GM23248 (cell line): ENCODE results near the gene ABHD2. TPM values are rescaled to one million over a fixed set of nuclear protein-coding genes. Genes with fewer than 3 reads are reported as not detected.
A peak's percentile ranks its signal among the peaks of the same experiment; 100 is the strongest.
"Not testable (repeated sequence)": the region's sequence is repeated elsewhere in the genome, so short reads cannot be mapped to it uniquely, and the experiment has no call there.

Experiments used
- DNase-seq: peaks from one replicate; pipeline ENCODE4 v3.0.0-alpha.2; 2015
- H2AFZ ChIP-seq: fragments of 200-600 bp; sonication (generic); 2 replicates; pipeline ENCODE4 v1.6.1; 2016; ENCODE audit warnings: antibody characterized with exemption
- H3F3A ChIP-seq: fragments of 200-600 bp; sonication (generic); 2 replicates; pipeline ENCODE4 v1.6.1; 2016; ENCODE audit warnings: mild to moderate bottlenecking, antibody characterized with exemption, mixed run types; ENCODE audit not compliant: insufficient read depth
- H3K27ac ChIP-seq: fragments of 200-600 bp; sonication (generic); 2 replicates; pipeline ENCODE4 v1.5.1; 2016; ENCODE audit warnings: mild to moderate bottlenecking
- H3K27me3 ChIP-seq: fragments of 200-600 bp; sonication (generic); replicated peaks from 2 replicates; pipeline ENCODE4 v1.6.1; 2016; ENCODE audit warnings: mild to moderate bottlenecking; ENCODE audit not compliant: insufficient read depth
- H3K36me3 ChIP-seq: fragments of 200-600 bp; sonication (generic); 2 replicates; pipeline ENCODE4 v1.6.1; 2016; ENCODE audit warnings: low read depth, mild to moderate bottlenecking
- H3K4me1 ChIP-seq: fragments of 200-600 bp; sonication (generic); 2 replicates; pipeline ENCODE4 v1.6.1; 2016; ENCODE audit warnings: mild to moderate bottlenecking; ENCODE audit not compliant: insufficient read depth
- H3K4me2 ChIP-seq: fragments of 200-600 bp; sonication (generic); one replicate; pipeline ENCODE4 v1.6.1; 2016; ENCODE audit warnings: mild to moderate bottlenecking; ENCODE audit not compliant: unreplicated experiment
- H3K4me3 ChIP-seq: fragments of 200-600 bp; sonication (generic); 2 replicates; pipeline ENCODE4 v1.5.1; 2016; ENCODE audit warnings: mild to moderate bottlenecking
- H3K79me2 ChIP-seq: fragments of 200-600 bp; sonication (generic); 2 replicates; pipeline ENCODE4 v1.6.1; 2016; ENCODE audit warnings: mild to moderate bottlenecking; ENCODE audit not compliant: insufficient read depth
- H3K9ac ChIP-seq: fragments of 200-600 bp; sonication (generic); 2 replicates; pipeline ENCODE4 v1.6.1; 2016; ENCODE audit warnings: mild to moderate bottlenecking
- H3K9me2 ChIP-seq: fragments of 200-600 bp; sonication (generic); 2 replicates; pipeline ENCODE4 v1.6.1; 2016; ENCODE audit warnings: mixed run types, mild to moderate bottlenecking, moderate library complexity; ENCODE audit not compliant: insufficient read depth
- H3K9me3 ChIP-seq: fragments of 200-600 bp; sonication (generic); one replicate; pipeline ENCODE4 v1.6.1; 2017; ENCODE audit warnings: low read depth
- H4K20me1 ChIP-seq: fragments of 200-600 bp; sonication (generic); 2 replicates; pipeline ENCODE4 v1.6.0; 2016; ENCODE audit not compliant: insufficient read depth
- EZH2 ChIP-seq: fragments of 200-600 bp; sonication (generic); IDR thresholded peaks from 2 replicates; pipeline ENCODE4 v1.6.1; 2018; ENCODE audit warnings: antibody characterized with exemption, mild to moderate bottlenecking; ENCODE audit not compliant: insufficient read depth, poor library complexity, severe bottlenecking
- EZH2phosphoT487 ChIP-seq: fragments of 200-600 bp; sonication (generic); IDR thresholded peaks from 2 replicates; pipeline ENCODE4 v1.6.1; 2018; ENCODE audit warnings: antibody characterized with exemption, moderate library complexity, mild to moderate bottlenecking, low read depth; ENCODE audit not compliant: insufficient read depth
- WGBS, 2 experiments: methylation state at CpG; one replicate each; pipeline ENCODE4 v1.1.6; 2015 to 2017; ENCODE audit warnings: low lambda C conversion rate in 2 of 2, low coverage in 1 of 2; ENCODE audit errors: missing lambda C conversion rate in 2 of 2; 5-methylcytosine and 5-hydroxymethylcytosine counted together
- in situ Hi-C: fragments of 300-500 bp; cut with MboI; formaldehyde crosslinking; loops from 2 replicates; pipeline ENCODE4 v1.15.0; 2020
- polyA plus RNA-seq: library from polyadenylated mRNA; unstranded; fragments of >200 nt; fragmentation: Nextera tagmentation; extraction: Ambion mirVana; gene quantifications from 2 replicates; pipeline ENCODE4 v1.2.1, GENCODE V29; 2016
- total RNA-seq: library from RNA; depleted of rRNA; stranded (reverse); fragments of >200 nt; shearing (Covaris generic); gene quantifications from 2 replicates; pipeline ENCODE4 v1.2.3, GENCODE V29; 2014

The ABHD2 gene
- total and polyA plus RNA-seq, 2 experiments from 2014 or later: 17.6 to 24.2 TPM

GRCh38 chr15:89226359-89227221 is 138.3 kb downstream of the ABHD2 start:
- no peak overlapping the region for H3K9ac ChIP-seq
- no peaks in the 10 kb centered on the region for H3F3A ChIP-seq
- no peak overlapping the region for H3K4me3 ChIP-seq
- no peak overlapping the region for H3K27ac ChIP-seq
- no peaks in the 10 kb centered on the region; the same call in 1 of the 2 replicates for H3K27me3 ChIP-seq
- H3K4me2 ChIP-seq: no peak overlapping the region
- no peaks in the 10 kb centered on the region for H4K20me1 ChIP-seq
- in situ Hi-C loops: no loop called here
- WGBS, 2 experiments: 69 to 70% methylated on average over 14 of the region's 14 CpGs
- no peak overlapping the region for H2AFZ ChIP-seq
- TF ChIP-seq EZH2phosphoT487 (no peak), EZH2 (no peak)
- H3K9me3 ChIP-seq: no peaks in the 10 kb centered on the region
- H3K4me1 ChIP-seq: peaks cover 9% of the 10 kb centered on the region; the same call in 1 of the 2 replicates
- DNase-seq: no peak
- no peaks in the 10 kb centered on the region for H3K9me2 ChIP-seq
- no peaks in the 10 kb centered on the region for H3K36me3 ChIP-seq
- no peaks in the 10 kb centered on the region for H3K79me2 ChIP-seq

DNA sequence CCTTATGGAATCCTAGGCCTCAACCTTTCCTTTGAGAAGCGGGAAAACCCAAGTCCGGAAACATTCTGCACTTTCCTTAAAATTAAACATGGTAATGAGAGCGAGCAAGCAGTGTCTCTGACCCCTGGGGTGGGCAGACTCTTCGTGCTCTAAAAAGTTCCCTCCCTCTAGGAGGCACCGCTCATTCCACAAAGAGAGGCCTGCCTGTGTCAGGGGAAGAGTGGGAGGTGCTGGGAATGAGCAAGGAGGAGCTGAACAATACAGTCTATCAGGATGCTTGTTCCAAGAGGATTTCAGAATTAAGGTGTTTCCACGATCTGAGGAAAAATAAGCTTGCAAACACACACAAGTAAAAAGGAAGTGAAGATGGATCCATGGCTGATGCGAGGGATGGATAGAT is 139.2 kb downstream of the ABHD2 start:
- Histone ChIP-seq H3F3A (no peaks in the 10 kb centered on the region), H3K4me2 (no peak overlapping the region), H3K9me2 (no peaks in the 10 kb centered on the region), H3K27me3 (no peaks in the 10 kb centered on the region; the same call in 1 of the 2 replicates), H3K9ac (no peak overlapping the region), H4K20me1 (no peaks in the 10 kb centered on the region), H3K79me2 (no peaks in the 10 kb centered on the region), H2AFZ (no peak overlapping the region), H3K9me3 (no peaks in the 10 kb centered on the region), H3K4me1 (peaks cover 9% of the 10 kb centered on the region; the same call in 1 of the 2 replicates), H3K4me3 (no peak overlapping the region), H3K27ac (no peak overlapping the region), H3K36me3 (no peaks in the 10 kb centered on the region)
- WGBS, 2 experiments: 71% methylated on average over 7 of the region's 7 CpGs
- TF ChIP-seq EZH2: no peak
- DNase-seq: no peak
- in situ Hi-C loops: no loop called here

- in situ Hi-C loops: no loop called here
- Histone ChIP-seq H3K4me3 (no peak overlapping the region), H3K9ac (no peak overlapping the region), H3F3A (no peaks in the 10 kb centered on the region), H3K27ac (no peak overlapping the region), H3K4me2 (no peak overlapping the region), H3K27me3 (no peaks in the 10 kb centered on the region; the same call in 1 of the 2 replicates), H4K20me1 (no peaks in the 10 kb centered on the region), H2AFZ (no peak overlapping the region; the same call in 1 of the 2 replicates), H3K4me1 (peaks cover 9% of the 10 kb centered on the region; the same call in 1 of the 2 replicates), H3K9me2 (no peaks in the 10 kb centered on the region), H3K79me2 (no peaks in the 10 kb centered on the region), H3K36me3 (no peaks in the 10 kb centered on the region), H3K9me3 (no peaks in the 10 kb centered on the region)
- no peak for TF ChIP-seq EZH2
- no peak for TF ChIP-seq EZH2phosphoT487
- peak; percentile 33 for DNase-seq
- WGBS, 2 experiments: 39 to 46% methylated on average over 5 of the region's 5 CpGs
Observed at GRCh38 chr15:89230277-89230676, 142.0 kb downstream of the ABHD2 start.

- Histone ChIP-seq H3K27me3 (peaks cover 3% of the 10 kb centered on the region; the same call in 1 of the 2 replicates), H3K9me3 (no peaks in the 10 kb centered on the region), H3K9me2 (no peaks in the 10 kb centered on the region), H3K9ac (no peak overlapping the region), H3K36me3 (no peaks in the 10 kb centered on the region), H4K20me1 (no peaks in the 10 kb centered on the region), H3K4me3 (no peak overlapping the region), H3K4me2 (no peak overlapping the region), H3K79me2 (no peaks in the 10 kb centered on the region), H2AFZ (no peak overlapping the region), H3K27ac (no peak overlapping the region), H3F3A (no peaks in the 10 kb centered on the region), H3K4me1 (peaks cover 9% of the 10 kb centered on the region; the same call in 1 of the 2 replicates)
- in situ Hi-C loops: no loop called here
- TF ChIP-seq EZH2phosphoT487 (no peak), EZH2 (no peak)
- no peak for DNase-seq
Observed at GRCh38 chr15:89231832-89232231, 143.6 kb downstream of the ABHD2 start.

- H3K36me3 ChIP-seq, H3K9me2 ChIP-seq, in situ Hi-C loops, H3K9ac ChIP-seq, H3K4me2 ChIP-seq, H3K79me2 ChIP-seq, H4K20me1 ChIP-seq, DNase-seq, H2AFZ ChIP-seq, H3K9me3 ChIP-seq, H3K4me1 ChIP-seq, H3F3A ChIP-seq, H3K4me3 ChIP-seq, H3K27ac ChIP-seq, H3K27me3 ChIP-seq: not testable (repeated sequence)
- 70 to 79% methylated on average over 12 of the region's 12 CpGs for WGBS, 2 experiments
Observed at GRCh38 chr15:89239883-89240810, 151.9 kb downstream of the ABHD2 start.
